Left ventricle myocardium superior (tissue), 1 donor: Measurements from ENCODE around the gene TAF3. TPM values are rescaled to one million over a fixed set of nuclear protein-coding genes. Genes with fewer than 3 reads are reported as not detected.

Experiments used
- ATAC-seq: fragments of 200-7000 bp; cut with Tn5 transposase; one replicate; pipeline ENCODE4 v1.9.1; 2020; ENCODE audit warnings: mild to moderate bottlenecking, moderate library complexity
- DNase-seq: peaks from one replicate; pipeline ENCODE4 v3.0.0-alpha.2; 2020
- intact Hi-C: fragments of 100-400 bp; cut with micrococcal nuclease; formaldehyde crosslinking; loops from one replicate; pipeline ENCODE4 v1.11.0; 2022
- total RNA-seq: library from RNA; stranded (reverse); fragmentation: NEBNext Ultra II Directional; extraction: Animal tissue kit (Norgen Biotek cat#: 25700); gene quantifications from one replicate; pipeline ENCODE4 v1.2.1, GENCODE V29; 2021
- donor health status: DM: no; HTN: yes; CAD: no; lungs with severe emphysema.

Gene TAF3
- total RNA-seq, 1 donor from 2014 or later = 13.0 TPM

- intact Hi-C loops = no loop called here
- DNase-seq (no peak), ATAC-seq (no peak)
Observed at GRCh38 chr10:7915923-7916536, 97.7 kb downstream of the TAF3 start.

GRCh38 chr10:7917736-7918135 is 99.4 kb downstream of the TAF3 start:
- intact Hi-C loops = no loop called here
- no peak for DNase-seq
- ATAC-seq = no peak

- DNase-seq (no peak), ATAC-seq (no peak)
Observed at GRCh38 chr10:7922707-7923106, 104.4 kb downstream of the TAF3 start.

GRCh38 chr10:7928536-7928935 is 110.2 kb downstream of the TAF3 start:
- DNase-seq = no peak
- intact Hi-C loops = no loop called here
- no peak for ATAC-seq

More at GRCh38 chr10:7922707-7923106, 104.4 kb downstream of the TAF3 start:
- intact Hi-C loops = no loop called here

- ATAC-seq = no peak
- DNase-seq = no peak
- intact Hi-C loops = no loop called here
Observed at GRCh38 chr10:7932301-7933036, 114.2 kb downstream of the TAF3 start.

- DNase-seq = no peak
- intact Hi-C loops = no loop called here
Observed at GRCh38 chr10:7933262-7933661, 115.0 kb downstream of the TAF3 start.

GRCh38 chr10:7933757-7934156 is 115.5 kb downstream of the TAF3 start:
- intact Hi-C loops = no loop called here
- DNase-seq (no peak), ATAC-seq (no peak)

More at GRCh38 chr10:7933262-7933661, 115.0 kb downstream of the TAF3 start:
- no peak for ATAC-seq

- no peak for DNase-seq
- intact Hi-C loops = no loop called here
- ATAC-seq = no peak
Observed at GRCh38 chr10:7937315-7937945, 119.1 kb downstream of the TAF3 start.

- intact Hi-C loops = no loop called here
- DNase-seq = no peak
- ATAC-seq = no peak
Observed at GRCh38 chr10:7941576-7941975, 123.3 kb downstream of the TAF3 start.

- intact Hi-C loops = no loop called here
- no peak for DNase-seq
- no peak for ATAC-seq
Observed at GRCh38 chr10:7942316-7942715, 124.0 kb downstream of the TAF3 start.

- ATAC-seq = no peak
- intact Hi-C loops = no loop called here
- DNase-seq = no peak
Observed at GRCh38 chr10:7942859-7943258, 124.6 kb downstream of the TAF3 start.

- ATAC-seq (no peak), DNase-seq (no peak)
- intact Hi-C loops = no loop called here
Observed at GRCh38 chr10:7944215-7944480, 125.8 kb downstream of the TAF3 start.

GRCh38 chr10:7944537-7944936 is 126.2 kb downstream of the TAF3 start:
- intact Hi-C loops = no loop called here
- no peak for ATAC-seq
- no peak for DNase-seq

- ATAC-seq (no peak), DNase-seq (no peak)
- intact Hi-C loops = no loop called here
Observed at GRCh38 chr10:7945034-7945433, 126.7 kb downstream of the TAF3 start.

GRCh38 chr10:7945469-7946187 is 127.3 kb downstream of the TAF3 start:
- no peak for ATAC-seq
- intact Hi-C loops = no loop called here
- DNase-seq = no peak

- ATAC-seq = no peak
- DNase-seq = no peak
- intact Hi-C loops = no loop called here
Observed at GRCh38 chr10:7948371-7949000, 130.2 kb downstream of the TAF3 start.

GRCh38 chr10:7950981-7951847 is 132.9 kb downstream of the TAF3 start:
- ATAC-seq (no peak), DNase-seq (no peak)
- intact Hi-C loops = no loop called here

- intact Hi-C loops = no loop called here
- DNase-seq (no peak), ATAC-seq (no peak)
Observed at GRCh38 chr10:7952266-7952665, 134.0 kb downstream of the TAF3 start.

- ATAC-seq = no peak
- no peak for DNase-seq
Observed at GRCh38 chr10:7953447-7953846, 135.1 kb downstream of the TAF3 start.

More at GRCh38 chr10:7953447-7953846, 135.1 kb downstream of the TAF3 start:
- intact Hi-C loops = no loop called here
